ENCODE measurements around the gene CRACR2B.

DNA sequence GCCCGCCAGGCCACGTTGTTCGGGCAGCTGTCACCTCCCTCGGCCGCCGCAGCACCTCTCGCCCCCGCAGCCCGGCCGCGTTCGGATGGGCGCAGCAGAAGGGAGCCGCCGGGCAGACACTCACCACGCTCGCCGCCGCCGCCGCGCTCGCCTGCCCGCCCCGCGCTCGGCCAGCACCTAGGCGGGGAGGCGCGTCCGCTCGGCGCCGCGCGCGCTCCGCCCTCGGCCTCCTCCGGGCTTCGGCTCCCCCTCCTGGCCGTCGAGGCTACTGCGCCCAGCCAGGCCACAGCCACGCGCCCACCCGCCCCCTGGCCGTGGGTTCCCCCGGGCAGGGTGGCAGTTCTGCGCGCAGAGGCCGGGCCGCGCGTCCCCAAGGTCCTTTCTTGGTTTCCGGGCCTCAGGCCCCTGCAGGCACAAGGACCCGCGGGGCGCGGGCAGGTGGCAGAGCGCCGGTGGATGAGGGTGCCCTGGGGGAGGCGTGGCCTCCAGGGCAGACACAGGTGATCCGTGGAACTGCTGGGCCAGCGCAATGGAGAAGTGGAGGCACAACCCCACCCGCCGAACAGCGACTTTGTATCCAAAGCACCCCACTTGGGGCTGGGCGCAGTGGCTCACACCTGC, 29.5 kb upstream of the CRACR2B start, which contains the start of gene SLC25A22:
- no peak for TF ChIP-seq NFYB (CRISPR knock-in tag; IDR thresholded peaks at IDR 0.05)
- no peak for TF ChIP-seq ZNF234 (CRISPR knock-in tag; conservative IDR thresholded peaks at IDR 0.05)
- no peak for TF ChIP-seq SRY (CRISPR knock-in tag; IDR thresholded peaks at IDR 0.05)
- no peak for TF ChIP-seq ZNF432 (CRISPR knock-in tag; IDR thresholded peaks at IDR 0.05; ENCODE audit: borderline replicate concordance)
- TF ChIP-seq, protein P1, sequence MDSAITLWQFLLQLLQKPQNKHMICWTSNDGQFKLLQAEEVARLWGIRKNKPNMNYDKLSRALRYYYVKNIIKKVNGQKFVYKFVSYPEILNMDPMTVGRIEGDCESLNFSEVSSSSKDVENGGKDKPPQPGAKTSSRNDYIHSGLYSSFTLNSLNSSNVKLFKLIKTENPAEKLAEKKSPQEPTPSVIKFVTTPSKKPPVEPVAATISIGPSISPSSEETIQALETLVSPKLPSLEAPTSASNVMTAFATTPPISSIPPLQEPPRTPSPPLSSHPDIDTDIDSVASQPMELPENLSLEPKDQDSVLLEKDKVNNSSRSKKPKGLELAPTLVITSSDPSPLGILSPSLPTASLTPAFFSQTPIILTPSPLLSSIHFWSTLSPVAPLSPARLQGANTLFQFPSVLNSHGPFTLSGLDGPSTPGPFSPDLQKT (CRISPR knock-in tag; IDR thresholded peaks at IDR 0.05; ENCODE audit: borderline replicate concordance) = no peak
- TF ChIP-seq, protein P2, sequence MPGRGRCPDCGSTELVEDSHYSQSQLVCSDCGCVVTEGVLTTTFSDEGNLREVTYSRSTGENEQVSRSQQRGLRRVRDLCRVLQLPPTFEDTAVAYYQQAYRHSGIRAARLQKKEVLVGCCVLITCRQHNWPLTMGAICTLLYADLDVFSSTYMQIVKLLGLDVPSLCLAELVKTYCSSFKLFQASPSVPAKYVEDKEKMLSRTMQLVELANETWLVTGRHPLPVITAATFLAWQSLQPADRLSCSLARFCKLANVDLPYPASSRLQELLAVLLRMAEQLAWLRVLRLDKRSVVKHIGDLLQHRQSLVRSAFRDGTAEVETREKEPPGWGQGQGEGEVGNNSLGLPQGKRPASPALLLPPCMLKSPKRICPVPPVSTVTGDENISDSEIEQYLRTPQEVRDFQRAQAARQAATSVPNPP (CRISPR knock-in tag; IDR thresholded peaks at IDR 0.05) = no peak

Data from HepG2 (cell line).